Astrocyte (in vitro differentiated cells and primary cell): Measurements from ENCODE around the gene KIF23.

Experiments
- CTCF ChIP-seq: IDR thresholded peaks from 2 replicates; pipeline ENCODE4 v1.5.1; 2011; ENCODE audit warnings: low read depth, mild to moderate bottlenecking, inconsistent platforms, low read length, moderate library complexity; ENCODE audit not compliant: insufficient read depth
- EZH2 ChIP-seq: IDR thresholded peaks from 2 replicates; pipeline ENCODE4 v1.6.1; 2012; ENCODE audit warnings: mild to moderate bottlenecking, low read length, inconsistent platforms; ENCODE audit not compliant: insufficient read depth

- TF ChIP-seq EZH2 (no peak), CTCF (no peak)
Measured at GRCh38 chr15:69400850-69401249, 13.3 kb upstream of the KIF23 start.
